GM18951 (cell line): ENCODE data around the gene DNAH5.

Source experiments
- POLR2A ChIP-seq: IDR thresholded peaks from 4 replicates; pipeline ENCODE4 v1.6.1; 2011; ENCODE audit warnings: mild to moderate bottlenecking; ENCODE audit not compliant: insufficient read length, insufficient read depth; ENCODE audit errors: extremely low read depth
- in situ Hi-C: fragments of 300-500 bp; cut with MboI; formaldehyde crosslinking; loops from one replicate; pipeline ENCODE4 v1.12.0; 2022; ENCODE audit warnings: low sequenced_read_pairs, mixed read lengths, inconsistent platforms; ENCODE audit not compliant: unreplicated experiment

The DNAH5 gene

GRCh38 chr5:13698885-13699284 is 245.6 kb downstream of the DNAH5 start:
- in situ Hi-C loops: no loop called here
- no peak for TF ChIP-seq POLR2A

GRCh38 chr5:13695076-13695712 is 249.3 kb downstream of the DNAH5 start:
- in situ Hi-C loops: no loop called here
- no peak for TF ChIP-seq POLR2A

DNA sequence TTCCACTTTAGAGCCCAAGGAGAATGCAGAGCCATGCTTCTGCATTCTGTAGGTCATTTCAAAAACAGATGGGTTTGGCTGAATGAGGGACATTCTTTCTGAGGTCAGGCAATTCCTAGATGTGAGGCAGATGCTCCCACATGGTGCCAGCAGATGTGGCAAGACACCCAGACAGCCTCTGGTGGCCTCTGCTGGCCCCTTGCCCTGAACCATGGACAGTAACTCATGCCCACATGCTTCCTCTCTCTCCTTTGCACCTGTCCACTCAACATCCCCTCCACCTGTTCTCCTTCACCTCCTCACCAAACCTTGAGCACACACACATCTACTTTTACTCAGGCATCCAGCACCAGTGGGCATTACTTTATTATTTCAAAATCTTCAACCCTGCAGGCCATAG is 252.3 kb downstream of the DNAH5 start:
- TF ChIP-seq POLR2A: no peak
- in situ Hi-C loops: no loop called here

DNA sequence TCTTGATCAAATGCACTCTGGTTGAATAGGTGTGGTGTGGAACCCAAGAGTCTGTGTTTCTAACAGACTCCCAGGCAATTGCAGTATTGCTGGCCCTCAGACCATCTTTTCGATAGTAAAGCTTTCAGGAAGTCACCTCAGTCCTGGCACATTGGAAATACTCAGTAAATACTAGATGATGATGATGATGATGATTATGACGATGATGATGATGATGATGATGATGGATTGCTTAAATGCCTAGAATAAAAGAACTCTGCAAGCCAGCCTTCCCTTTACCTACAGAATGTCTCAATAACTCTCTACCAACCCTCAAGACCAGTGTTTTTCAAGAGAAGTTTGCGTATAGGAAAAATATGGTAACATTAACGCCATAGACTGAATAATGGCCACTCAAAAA is 268.0 kb downstream of the DNAH5 start:
- in situ Hi-C loops: no loop called here
- TF ChIP-seq POLR2A: no peak

DNA sequence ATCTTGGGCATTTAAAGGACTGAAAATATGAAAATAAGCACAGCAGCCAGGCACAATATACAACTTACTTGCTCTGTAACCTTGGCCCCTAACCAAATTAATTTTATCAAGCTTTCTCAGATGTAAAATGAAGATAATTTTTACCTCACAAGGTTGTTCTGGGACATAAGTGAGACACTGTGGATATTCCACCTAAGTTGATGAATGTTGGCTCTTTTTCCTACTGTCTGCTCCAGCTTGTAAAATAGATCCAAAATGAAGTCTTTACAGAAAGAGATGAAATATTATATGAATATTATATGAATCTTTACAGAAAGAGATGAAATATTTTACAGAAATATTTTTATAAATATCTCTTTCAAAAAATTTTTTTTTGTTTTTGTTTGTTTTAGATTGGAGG is 270.1 kb downstream of the DNAH5 start:
- in situ Hi-C loops: no loop called here
- no peak for TF ChIP-seq POLR2A

- no peak for TF ChIP-seq POLR2A
- in situ Hi-C loops: no loop called here
Observed at GRCh38 chr5:13673511-13673910, 271.0 kb downstream of the DNAH5 start.

DNA sequence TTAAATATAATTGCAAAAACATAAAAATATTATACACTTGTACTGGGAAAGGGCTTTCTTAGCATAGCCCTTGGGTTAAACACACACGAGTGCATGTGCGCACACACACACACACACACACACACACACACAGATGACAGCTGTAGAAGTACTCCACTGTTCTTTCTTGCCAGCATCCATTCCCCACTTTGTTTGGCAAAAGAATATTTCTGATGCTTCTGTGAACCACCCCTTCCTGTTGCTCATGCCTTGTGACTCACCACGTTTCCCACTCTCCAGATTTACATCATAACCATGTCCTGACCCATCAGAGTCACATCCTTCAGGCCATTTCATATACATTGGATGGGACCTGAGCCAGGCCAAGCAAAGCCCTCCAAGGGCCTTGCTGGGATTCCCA is 280.1 kb downstream of the DNAH5 start:
- in situ Hi-C loops: no loop called here
- no peak for TF ChIP-seq POLR2A

- in situ Hi-C loops: no loop called here
- no peak for TF ChIP-seq POLR2A
Observed at GRCh38 chr5:13662626-13663025, 281.9 kb downstream of the DNAH5 start.

GRCh38 chr5:13661272-13661671 is 283.2 kb downstream of the DNAH5 start:
- no peak for TF ChIP-seq POLR2A
- in situ Hi-C loops: no loop called here

- in situ Hi-C loops: no loop called here
- TF ChIP-seq POLR2A: no peak
Observed at GRCh38 chr5:13660072-13660471, 284.4 kb downstream of the DNAH5 start.

DNA sequence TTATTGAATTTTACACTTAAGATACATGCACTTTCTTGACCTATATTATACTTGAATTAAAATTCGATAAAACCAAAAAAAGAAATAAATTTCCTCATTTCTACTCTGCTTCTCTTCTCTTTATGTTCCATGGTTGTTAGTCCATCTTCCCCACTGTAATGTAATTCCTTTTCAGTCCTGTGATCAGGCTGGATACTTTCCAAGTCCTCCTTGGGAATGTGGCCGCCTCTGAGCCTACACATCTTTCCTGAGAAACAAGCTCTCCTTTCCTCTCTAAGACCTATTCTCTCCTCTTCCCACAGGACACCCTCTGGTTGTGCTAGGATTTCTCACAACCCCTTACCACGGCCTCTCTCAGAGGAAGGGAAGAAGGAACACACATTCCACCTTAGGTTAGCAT is 285.1 kb downstream of the DNAH5 start:
- no peak for TF ChIP-seq POLR2A
- in situ Hi-C loops: no loop called here

GRCh38 chr5:13658761-13659160 is 285.7 kb downstream of the DNAH5 start:
- in situ Hi-C loops: no loop called here
- no peak for TF ChIP-seq POLR2A

DNA sequence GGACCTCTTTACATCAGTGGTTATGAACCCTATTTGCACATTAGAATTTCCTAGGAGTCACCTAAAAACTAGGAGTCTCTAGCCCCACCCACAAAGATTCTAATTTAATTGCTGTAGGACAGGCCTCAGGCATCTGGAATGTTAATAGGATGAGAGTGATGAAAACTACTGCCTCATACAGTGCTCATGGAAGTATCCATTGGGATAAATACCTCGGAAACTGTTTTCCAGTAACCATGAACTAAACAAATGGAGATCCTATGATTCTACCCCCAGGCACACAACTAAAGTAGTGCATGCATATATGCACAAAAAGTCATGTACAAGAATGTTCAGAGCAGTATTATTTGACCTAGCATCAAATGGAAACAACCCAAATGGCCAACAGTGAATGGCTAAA is 286.3 kb downstream of the DNAH5 start:
- no peak for TF ChIP-seq POLR2A
- in situ Hi-C loops: no loop called here

DNA sequence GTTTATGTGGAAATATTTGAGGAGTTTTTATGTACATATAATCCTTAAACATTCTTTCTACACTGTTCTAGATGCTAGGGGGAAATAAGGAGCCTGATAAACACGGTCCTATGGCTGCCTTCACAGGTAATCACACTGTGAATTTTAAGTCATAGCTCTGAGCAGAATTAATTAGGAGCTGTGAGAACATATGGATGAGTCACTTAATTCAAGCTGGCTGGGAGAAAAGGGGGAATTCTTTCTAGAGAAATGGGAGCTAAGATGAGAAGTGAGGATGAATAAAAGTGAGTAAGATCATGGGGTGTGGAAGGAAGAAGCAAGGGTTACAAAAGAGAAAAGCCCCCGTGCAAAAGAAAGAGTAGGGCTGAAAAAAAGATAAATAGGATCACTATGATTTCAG is 290.8 kb downstream of the DNAH5 start:
- no peak for TF ChIP-seq POLR2A
- in situ Hi-C loops: no loop called here

DNA sequence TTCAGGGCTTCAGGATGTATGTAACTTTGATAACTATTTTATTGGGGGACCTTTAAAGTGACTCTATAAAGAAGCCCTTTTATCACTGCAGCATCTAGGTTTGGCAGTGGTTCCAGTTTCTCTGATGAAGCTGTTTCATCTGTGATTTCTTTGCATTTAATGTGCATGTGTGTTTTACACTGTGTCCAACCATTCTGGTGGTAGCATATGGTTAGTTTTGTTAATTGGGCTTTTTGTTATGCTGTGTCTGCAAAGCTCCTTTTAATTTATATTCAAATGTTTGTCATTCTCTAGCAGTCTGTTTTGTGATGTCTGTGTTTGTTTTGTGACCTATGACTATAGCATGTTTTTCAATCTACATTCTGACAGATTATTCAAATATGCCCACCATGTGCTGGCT is 294.8 kb downstream of the DNAH5 start:
- no peak for TF ChIP-seq POLR2A
- in situ Hi-C loops: no loop called here
